IPS DF 19.7 (cell line): ENCODE results near the gene DVL1.

Experiments
- DNase-seq: peaks from one replicate; pipeline ENCODE4 v3.0.0-alpha.2; 2013; ENCODE audit warnings: low read depth, low spot score

Gene DVL1

DNA sequence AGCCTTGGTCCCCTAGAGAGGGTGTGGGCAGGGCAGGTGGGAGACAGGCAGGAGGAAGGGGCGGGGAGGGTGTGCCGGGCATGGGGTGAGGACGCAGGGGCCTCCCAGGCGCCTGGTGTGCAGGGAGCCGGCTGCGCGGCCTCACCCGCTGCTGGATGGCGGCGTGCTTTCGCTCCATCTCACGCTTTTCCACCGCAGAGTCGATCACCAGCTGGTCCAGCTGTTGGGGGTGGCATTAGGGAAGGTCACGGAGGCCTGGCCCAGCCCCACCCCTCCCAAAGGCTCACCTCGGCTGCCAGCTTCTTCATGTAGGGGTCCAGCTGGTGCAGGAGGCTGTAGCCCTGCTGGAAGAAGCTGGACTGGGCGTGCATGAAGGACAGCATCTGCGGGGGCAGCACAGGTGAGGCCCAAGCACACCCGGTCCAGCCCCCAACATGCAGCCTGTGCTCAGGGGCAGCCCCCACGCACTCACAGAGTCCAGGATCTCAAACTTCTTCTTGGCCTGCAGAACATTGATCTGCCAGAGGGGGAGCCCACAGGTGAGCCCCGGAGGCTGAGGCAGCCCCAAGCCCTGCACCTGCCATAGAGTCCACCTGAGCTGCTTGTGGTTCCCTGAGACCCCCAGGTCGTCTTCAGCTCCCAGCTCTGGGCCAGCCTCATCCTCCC lies 49.4 kb downstream of the DVL1 start:
- DNase-seq, result no peak

DNA sequence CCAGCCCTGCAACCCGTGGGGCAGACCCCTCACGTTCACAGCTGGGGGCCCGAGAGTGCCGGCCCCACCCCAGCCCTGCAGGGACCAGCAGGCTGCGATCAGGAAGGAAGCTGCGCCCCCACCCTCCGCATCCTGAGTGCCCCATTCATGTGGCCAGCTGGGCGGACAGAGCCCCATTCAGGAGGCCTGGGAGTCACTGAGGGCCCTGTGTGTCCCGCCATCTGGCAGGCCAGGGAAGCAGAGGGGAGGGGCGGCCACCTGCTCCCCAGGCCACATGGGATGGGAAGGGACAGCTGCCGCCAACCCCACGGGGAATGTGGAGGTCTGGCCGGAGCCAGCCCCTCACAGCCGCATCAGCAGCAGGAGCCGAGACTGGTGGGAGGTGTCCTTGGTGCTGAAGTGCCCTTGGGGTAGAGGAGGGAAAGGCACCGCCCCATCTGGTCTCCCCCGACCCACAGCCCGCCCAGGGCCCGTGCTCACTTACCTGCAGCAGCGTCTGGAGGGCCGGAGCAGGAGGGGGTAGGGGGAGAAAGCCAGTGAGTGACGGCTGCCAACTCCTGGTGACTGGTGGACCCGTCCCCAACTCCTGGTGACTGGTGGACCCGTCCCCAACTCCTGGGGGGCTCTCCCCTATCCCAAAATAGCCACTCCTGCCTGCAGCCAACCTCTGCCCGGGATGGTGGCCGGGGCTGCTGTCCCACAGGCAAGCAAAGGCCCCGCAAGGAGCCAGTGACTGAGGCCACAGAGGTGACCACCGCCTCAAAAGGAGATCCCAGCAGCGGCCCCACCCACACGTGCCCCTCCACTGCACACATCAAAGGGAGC lies 50.1 kb downstream of the DVL1 start:
- DNase-seq, result no peak

DNA sequence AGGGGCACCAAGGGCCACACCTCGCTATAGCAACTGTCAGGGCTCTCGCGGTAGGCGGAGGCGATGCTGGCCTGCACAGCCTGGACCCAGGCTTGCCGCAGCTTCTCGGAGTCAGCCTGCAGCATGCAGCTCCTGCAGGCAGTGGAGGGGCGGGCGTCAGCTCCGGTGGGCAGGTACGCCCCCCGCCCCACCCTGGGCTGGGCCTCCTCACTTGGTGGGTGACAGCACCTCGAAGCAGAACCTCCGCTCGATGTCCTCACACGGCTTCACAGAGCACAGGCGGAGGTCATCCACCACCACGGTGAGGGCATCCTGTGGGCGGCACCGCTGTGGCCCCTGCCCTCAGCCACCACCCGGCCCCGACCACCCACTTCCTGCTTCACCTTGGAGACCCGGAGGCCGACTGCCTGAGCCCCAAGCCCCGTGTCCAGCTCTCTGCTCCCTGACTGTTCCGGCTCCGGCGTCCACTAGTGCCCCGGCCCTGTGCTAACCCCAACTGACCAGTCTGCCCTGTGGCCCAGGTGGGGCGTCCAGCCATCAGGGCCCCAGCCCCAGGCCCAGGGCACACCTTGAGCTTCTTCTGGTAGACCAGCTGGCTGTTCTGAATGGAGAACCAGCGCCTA lies 51.3 kb downstream of the DVL1 start:
- DNase-seq, result no peak

DNA sequence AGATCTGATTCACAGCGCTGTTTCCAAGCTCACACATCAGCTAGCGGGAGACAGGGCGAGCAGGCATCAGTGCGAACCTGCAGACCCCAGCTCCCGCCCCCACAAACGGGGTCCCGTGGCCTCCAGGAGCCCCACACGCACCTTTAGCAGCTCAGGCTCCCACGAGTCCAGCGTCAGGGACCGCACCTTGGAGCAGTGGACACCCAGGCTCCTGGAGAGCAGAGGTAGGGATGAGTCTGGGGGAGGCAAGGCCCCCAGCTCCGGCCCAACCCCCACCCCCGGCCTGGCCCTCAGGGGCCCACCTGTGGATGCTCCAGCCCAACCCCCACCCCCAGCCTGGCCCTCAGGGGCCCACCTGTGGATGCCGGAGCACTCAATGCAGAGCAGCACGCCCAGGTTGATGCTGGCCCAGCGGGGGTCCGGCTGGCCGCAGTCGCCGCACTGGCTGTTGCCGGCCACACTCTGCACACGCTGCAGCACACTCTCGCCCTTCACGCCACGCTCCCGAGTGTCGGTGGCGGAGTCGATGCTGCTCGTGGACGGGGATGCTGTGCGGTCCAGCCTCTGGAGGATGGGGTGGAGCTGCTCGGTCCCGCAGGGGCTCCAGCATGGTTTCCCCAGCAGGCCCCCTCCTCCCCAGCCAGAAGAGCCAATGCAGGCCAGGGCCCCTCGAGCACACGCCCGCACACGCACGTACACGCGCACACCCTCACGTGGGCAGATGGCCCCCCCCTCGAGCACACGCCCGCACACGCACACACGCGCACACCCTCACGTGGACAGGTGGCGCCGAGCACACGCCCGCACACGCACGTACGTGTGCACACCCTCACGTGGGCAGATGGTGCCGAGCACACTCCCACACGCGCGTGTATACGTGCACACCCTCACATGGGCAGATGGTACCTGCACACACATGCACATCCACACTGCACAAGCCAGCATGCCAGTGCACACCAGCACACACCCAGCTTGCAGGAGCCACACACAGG lies 52.9 kb downstream of the DVL1 start:
- DNase-seq, result no peak

DNA sequence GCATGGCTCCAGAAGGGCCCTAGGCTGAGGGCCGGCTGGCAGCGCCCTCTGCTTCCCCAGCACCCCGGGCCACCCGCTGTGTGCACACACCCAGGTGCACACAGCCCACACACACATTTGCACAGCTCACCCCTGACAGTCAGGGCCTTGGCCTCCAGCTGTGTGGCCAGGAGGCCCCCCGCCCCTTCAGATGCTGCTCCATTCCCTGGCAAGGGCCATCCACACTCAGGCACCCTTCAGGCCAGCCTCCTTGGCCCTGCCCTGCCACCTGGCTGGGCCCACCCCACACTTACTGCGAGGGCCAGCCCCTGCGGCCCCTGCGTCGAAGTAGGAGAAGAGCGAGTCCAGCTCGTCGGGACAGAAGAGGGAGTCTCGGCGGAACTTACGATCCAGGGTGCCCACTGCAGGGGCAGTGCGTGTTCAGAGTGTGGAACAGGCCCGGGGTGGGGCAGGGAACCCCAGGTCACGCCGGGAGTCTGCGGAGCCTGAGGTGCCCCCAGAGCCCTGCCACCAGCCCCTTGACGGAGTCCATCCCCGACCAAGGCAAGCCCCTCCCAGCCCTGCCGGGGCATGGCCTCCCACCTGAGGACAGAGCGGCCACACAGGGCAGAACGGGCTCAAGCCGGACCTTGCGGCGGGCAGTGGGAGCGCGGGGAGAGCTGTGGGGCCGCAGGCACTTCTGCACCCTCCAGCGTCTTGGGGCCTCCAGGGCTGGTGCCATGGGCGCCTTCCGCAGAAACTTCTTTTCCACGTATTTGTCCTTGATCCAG lies 53.9 kb downstream of the DVL1 start:
- no peak for DNase-seq

DNA sequence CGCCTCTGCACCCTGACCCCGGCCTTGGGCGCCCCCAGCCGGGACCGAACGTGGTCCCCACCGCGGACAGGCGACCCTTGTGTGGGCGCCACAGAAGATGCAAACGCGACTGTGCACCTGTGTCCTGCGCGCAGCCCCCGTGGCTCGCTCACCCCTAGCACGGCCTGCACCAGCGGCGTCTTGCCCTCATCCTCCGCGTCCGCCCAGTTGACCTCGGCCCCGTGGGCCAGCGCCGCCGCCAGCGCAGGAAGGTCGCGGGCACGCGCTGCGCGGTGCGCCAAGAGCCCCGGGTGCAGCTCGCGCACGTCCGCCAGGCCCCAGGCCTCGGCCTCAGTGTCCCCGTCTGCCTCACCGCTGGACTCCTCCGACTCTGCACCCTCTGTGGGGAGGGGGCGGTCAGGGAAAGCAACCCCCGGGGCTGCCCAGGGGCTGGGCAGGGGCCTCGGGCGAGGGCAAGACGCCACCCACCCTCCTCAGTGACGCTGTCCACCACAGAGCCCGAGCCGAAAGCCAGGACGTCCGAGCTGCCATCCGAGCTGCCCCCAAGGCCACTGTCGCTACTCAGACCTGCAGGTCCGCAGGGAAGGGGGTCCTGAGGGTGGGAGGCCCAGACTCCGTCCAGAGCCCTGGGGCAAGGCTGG lies 54.8 kb downstream of the DVL1 start:
- no peak for DNase-seq

DNA sequence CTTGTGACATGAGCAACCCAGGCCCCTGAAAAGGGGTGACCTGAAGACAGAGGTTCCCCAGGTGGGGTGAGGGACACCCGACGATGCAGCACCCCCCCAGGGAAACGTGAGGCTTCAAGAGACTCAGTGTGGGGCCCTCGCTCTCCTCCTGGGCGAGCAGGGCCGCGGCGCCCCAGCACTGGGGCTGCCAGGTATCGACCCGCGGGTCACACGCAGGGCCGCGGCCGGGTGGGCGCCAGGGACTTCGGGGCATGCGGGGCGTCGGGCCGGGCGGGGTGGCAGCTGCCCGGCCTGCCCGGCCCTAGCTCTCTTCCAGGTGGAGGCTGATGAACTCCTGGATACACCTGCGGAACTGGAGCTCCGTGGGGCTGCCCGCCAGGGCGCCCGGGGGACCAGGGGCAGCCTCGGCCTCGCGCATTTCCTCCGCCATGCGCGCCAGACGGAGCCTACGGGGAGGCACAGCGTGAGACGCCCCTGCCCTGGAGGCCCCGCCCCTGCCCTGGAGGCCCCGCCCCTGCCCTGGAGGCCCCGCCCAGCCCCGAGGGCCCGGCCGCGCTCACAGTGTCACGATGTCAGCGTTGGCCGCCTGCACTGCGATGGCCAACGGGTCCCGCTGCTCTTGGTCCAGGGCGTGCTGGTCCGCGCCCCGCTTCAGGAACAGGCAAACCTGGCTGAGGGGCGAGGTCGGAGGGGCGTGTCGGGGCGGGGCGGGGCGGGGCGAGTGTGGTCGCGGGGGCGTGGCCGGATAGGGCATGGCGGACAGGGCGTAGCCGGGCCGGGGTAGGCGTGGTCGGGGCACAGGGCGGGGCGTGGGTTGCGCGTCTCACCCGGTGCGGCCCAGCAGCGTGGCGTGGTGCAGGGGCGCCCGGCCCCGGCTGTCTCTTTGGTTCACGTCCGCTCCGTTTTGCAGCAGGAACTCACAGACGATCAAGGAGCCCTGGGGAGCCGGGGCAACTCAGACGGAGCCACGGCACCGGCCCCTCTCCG lies 55.7 kb downstream of the DVL1 start:
- DNase-seq, result no peak

DNA sequence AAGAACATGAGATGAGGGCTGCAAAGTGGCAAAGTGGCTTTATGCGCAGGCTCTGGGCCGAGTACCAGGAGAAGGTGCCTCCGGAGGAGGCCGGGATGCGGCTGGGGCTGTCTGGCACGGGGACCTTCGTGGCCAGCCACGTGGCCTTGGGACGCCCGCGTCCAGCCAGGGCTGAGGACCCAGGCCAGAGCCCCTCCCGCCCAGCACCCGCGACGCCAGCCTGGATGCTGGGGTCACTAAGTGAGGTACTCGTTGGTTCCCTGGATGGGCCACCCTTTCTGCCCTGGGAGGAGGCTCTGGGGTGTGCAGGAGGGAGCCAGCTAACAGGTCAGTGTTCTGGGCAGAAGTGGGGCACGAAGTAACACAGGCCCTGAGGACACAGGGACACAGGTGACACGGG lies 56.4 kb downstream of the DVL1 start:
- DNase-seq, result no peak

DNA sequence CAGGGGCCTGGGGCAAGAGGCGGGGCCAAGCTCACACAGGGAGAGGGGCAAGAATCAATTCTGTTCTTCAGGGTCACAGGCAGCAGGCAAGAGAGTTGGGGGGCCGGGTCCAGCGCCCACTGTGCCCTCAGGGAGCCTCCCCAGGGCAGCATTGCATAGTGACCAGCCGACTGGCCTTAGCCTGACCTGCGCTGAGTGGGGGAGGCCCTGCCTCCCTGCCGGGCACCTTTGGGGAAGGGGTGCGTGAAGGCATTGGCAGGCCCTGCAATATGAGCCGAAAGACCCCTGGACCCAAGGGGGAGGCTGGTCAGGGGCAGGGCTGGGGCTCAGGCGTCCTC lies 56.8 kb downstream of the DVL1 start:
- no peak for DNase-seq

DNA sequence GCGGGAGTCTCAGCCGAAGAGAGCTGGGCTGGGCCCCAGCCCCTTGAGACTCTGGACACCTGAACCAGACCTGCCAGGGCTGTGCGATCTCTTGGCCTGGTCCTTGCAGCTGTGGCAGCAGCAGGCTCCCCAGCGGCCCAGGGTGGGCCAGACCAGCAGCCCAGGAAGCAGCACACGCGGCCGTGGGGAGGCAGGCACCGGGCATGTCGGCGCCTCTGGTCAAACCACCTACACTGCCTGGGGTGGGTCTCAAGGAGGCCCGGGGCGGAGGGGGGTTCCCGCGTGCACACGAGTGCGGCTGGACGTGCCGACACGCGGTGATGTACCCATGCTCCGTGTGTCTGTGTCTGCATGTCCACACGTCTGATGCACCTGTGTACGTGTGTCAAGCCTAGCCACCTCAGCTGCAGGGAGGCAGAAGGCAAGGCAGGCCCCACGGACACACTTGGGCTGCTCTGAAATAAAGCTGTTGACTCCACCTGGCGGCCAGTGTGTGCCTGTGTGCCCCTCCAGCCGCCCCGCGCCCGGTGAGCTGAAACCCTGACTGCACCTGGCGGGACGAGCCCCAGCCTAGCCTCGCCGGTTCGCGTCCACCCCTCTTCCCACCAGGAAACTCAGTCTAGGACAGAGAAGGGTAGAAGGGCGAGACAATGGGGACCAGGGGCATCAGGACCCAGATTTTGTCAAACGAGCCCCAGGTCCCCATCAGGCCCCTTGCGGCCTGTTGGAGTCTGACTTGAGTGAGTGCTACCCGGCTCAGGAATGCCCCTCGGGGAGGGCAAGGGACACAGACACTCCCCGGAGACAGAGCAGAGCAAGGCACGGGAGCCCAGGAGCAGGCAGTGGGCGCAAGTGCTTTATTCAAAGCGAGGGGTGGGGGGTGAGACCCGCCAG lies 57.4 kb downstream of the DVL1 start:
- DNase-seq, result no peak

DNA sequence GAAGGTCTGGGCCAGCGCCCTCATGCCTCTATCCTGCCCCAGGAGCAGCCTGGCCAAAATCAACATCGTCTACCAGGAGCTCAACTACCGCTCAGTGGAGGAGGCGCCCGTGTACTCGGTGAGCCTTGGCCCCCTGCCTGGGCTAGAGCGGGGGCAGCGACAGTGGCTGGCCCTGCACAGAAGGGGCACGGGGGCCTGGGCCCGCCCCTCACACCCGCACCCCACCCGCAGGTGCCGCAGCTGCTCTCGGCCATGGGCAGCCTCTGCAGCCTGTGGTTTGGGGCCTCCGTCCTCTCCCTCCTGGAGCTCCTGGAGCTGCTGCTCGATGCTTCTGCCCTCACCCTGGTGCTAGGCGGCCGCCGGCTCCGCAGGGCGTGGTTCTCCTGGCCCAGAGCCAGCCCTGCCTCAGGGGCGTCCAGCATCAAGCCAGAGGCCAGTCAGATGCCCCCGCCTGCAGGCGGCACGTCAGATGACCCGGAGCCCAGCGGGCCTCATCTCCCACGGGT lies 58.1 kb downstream of the DVL1 start:
- no peak for DNase-seq

DNA sequence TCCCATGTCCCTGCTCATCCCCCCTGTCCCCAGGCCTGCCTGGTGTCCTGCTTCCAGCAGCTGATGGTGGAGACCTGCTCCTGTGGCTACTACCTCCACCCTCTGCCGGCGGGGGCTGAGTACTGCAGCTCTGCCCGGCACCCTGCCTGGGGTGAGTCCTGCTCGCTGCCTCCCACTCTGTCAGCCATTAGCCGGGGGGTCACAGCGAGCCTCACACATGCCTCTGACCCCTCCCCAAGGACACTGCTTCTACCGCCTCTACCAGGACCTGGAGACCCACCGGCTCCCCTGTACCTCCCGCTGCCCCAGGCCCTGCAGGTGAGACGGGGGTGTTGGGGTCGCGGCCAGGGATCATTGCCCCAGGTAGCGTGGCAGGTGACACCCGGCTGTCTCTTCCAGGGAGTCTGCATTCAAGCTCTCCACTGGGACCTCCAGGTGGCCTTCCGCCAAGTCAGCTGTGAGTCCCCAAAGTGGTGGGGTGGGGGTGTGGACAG lies 58.9 kb downstream of the DVL1 start:
- DNase-seq, result no peak

DNA sequence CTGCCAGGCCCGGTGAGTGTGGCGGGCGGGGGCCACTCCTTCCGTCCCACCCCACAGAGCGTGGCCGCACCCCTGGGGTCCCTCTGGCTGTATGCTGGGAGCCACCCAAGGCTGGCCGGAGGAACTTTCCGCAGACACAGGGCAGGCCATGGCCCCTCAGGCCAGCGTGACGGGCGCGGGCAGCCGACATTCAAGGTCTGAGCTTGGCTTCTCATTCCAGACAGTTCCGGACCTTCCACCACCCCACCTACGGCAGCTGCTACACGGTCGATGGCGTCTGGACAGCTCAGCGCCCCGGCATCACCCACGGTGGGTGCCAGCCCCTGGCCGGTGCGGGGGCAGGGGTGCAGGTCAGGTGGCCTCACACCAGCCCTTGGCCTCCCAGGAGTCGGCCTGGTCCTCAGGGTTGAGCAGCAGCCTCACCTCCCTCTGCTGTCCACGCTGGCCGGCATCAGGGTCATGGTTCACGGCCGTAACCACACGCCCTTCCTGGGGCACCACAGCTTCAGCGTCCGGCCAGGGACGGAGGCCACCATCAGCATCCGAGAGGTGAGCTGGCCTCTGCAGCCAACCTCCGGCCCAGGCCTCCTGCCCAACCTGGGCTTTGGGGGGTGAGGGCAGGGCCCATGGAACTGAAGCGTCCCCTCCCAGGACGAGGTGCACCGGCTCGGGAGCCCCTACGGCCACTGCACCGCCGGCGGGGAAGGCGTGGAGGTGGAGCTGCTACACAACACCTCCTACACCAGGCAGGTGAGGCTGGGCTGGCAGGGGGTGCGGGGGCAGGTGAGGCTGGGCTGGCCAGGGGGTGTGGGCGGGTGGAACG lies 61.7 kb downstream of the DVL1 start:
- no peak for DNase-seq

DNA sequence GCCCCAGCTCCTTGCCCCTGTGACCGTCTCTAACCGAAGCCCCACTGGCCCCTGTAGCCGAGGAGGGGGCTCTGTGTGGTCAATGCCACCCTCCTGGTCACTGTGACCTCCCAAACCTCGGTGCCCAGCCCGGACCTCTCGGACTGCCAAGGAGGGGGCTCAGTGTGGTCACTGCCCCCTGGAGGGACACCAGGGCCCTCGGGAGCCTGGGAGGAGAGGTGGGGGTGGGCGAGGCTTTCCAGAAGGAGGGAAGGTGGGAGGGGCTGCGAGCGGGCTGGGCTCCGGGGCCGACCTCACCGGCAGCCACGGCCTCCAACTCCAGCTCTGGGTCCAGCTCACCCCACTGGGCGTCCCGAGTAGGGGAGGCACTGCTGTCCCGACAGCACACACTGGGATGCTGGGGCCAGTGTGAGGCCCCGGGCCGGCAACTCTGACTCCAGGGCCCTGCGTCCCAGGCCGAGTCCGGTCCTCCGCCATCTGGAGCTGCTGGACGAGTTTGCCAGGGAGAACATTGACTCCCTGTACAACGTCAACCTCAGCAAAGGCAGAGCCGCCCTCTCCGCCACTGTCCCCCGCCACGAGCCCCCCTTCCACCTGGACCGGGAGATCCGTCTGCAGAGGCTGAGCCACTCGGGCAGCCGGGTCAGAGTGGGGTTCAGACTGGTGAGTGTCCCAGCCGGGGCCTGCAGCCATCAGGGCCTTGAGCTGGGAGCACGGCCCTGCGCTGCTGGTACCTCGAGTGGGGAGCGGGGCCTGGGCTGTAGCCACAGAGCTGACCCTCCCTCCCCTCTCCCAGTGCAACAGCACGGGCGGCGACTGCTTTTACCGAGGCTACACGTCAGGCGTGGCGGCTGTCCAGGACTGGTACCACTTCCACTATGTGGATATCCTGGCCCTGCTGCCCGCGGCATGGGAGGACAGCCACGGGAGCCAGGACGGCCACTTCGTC lies 62.6 kb downstream of the DVL1 start:
- DNase-seq, result no peak

DNA sequence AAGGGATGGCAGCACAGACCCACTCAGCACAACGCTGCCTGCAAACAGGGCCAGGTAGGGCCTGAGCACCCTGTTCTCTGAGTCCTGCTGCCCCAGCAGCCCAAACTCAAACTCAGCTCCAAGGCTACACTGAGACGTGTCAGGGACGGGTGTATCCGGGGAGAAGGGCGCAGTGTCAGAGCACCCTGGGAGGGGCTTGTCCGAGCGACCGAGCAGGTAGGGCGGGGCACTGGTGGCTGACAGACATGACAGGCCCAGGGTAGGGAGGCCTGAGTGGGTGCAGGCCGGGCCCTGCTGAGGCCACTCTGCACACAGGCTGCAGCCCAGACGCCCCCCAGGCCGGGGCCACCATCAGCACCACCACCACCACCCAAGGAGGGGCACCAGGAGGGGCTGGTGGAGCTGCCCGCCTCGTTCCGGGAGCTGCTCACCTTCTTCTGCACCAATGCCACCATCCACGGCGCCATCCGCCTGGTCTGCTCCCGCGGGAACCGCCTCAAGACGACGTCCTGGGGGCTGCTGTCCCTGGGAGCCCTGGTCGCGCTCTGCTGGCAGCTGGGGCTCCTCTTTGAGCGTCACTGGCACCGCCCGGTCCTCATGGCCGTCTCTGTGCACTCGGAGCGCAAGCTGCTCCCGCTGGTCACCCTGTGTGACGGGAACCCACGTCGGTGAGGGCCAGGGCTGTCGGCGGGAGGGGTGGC lies 63.5 kb downstream of the DVL1 start:
- no peak for DNase-seq
